ENCODE results near the gene SRM. TPM values are rescaled to one million over a fixed set of nuclear protein-coding genes. Genes with fewer than 3 reads are reported as not detected.
"Not testable (repeated sequence)": the region's sequence is repeated elsewhere in the genome, so short reads cannot be mapped to it uniquely, and the experiment has no call there.

Gene SRM
- total and polyA plus RNA-seq, 3 experiments from 2014 or later, result 169 to 438 (median 423) TPM

DNA sequence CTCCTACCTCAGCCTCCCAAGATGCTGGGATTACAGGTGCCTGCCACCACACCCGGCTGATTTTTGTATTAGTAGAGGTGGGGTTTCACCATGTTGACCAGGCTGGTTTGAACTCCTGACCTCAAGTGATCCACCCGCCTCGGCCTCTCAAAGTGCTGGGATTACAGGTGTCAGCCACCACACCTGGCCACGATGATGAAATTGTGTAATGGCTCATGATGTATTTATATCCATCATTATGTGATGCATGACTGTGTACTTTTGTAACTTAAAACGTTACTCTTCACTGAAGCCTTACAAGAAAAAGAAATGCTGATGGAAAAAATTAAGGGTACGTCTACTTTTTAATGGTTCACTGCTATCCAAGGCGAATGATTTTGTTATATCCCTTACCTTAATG lies 39.8 kb downstream of the SRM start:
- H3K9me3 ChIP-seq (ENCODE audit: low read length), result no peaks in the 10 kb centered on the region
- Mint-ChIP-seq H3K9me3 (no peaks in the 10 kb centered on the region), H3K36me3 (peaks cover 7 to 94% (median 27%) of the 10 kb centered on the region in 3 donors), H3K4me3 (no peak overlapping the region), H3K27me3 (peaks cover 0 to 1% of the 10 kb centered on the region in 2 donors), H3K4me1 (peaks cover 38 to 61% (median 52%) of the 10 kb centered on the region in 3 donors), H3K27ac (peak overlapping the region in 1 of 8 donors; percentile 27)
- no peak for DNase-seq
- H3K36me3 ChIP-seq (ENCODE audit: insufficient read depth, low read length), result peaks cover 71% of the 10 kb centered on the region
- H3K4me1 ChIP-seq (ENCODE audit: insufficient read depth, low read length), result peaks cover 2% of the 10 kb centered on the region
- H3K27ac ChIP-seq (ENCODE audit: low read depth, low read length), result no peak overlapping the region
- ChIA-PET CTCF (no interaction called here), POLR2A (interaction anchor here (0.6 kb wide), 1 partner anchor 929 kb away, joined by 3 read pairs; no protein-coding TSS in a partner anchor)
- H3K4me3 ChIP-seq (ENCODE audit: low read length), result no peak overlapping the region
- no peaks in the 10 kb centered on the region for H3K27me3 ChIP-seq (ENCODE audit: insufficient read depth, low read length, poor library complexity, severe bottlenecking)

DNA sequence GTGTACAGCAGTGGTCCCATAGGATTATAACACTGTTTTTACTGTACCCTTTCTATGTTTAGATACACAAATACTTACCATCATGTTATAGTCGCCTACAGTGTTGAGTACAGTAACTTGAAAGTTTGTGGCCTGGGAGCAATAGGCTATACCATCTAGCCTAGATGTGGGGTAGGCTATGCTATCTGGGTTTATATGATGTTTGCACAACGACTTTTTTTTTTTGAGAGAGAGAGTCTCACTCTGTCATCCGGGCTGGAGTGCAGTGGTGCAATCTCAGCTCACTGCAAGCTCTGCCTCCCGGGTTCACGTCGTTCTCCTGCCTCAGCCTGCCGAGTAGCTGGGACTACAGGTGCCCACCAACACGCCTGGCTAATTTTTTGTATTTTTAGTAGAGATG lies 40.5 kb downstream of the SRM start:
- H3K4me3 Mint-ChIP-seq; H3K4me1 ChIP-seq (ENCODE audit: insufficient read depth, low read length); H3K9me3 Mint-ChIP-seq; H3K27ac ChIP-seq (ENCODE audit: low read depth, low read length); CTCF ChIA-PET; DNase-seq; H3K27me3 Mint-ChIP-seq; H3K27ac Mint-ChIP-seq; H3K4me3 ChIP-seq (ENCODE audit: low read length); H3K27me3 ChIP-seq (ENCODE audit: insufficient read depth, low read length, poor library complexity, severe bottlenecking); H3K9me3 ChIP-seq (ENCODE audit: low read length): not testable (repeated sequence)
- Mint-ChIP-seq H3K36me3 (peaks cover 12 to 94% (median 29%) of the 10 kb centered on the region in 3 donors), H3K4me1 (peaks cover 41 to 61% (median 51%) of the 10 kb centered on the region in 3 donors)
- H3K36me3 ChIP-seq (ENCODE audit: insufficient read depth, low read length), result peaks cover 75% of the 10 kb centered on the region
- POLR2A ChIA-PET, result interaction anchor here (0.6 kb wide), 1 partner anchor 929 kb away, joined by 3 read pairs; no protein-coding TSS in a partner anchor

DNA sequence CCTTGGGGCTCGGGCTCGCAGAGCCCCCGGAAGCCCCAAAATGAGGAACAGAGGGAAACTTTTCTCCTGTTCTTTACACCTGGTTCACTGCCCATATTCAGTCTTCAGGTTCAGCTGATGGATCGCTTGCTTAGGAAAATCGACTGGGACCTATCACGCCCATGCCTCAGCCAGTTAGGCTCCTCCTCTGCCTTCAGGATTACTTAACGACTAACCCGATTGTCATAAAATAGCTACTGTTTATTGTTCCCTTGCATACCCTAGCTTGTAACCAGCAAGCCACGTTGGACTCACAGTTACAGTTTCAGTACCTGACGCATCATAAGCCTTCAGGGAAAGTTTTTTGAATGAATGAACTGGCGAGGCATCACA lies 46.7 kb downstream of the SRM start:
- CTCF ChIA-PET, result interaction anchor here (1.2 to 1.7 kb wide), 2 partner anchors 24 to 48 kb away, joined by 4 read pairs; partner anchors contain the start of gene SRM
- Histone ChIP-seq H3K4me1 (ENCODE audit: insufficient read depth, low read length) (peaks cover 25% of the 10 kb centered on the region), H3K9me3 (ENCODE audit: low read length) (no peaks in the 10 kb centered on the region), H3K4me3 (ENCODE audit: low read length) (peak overlapping the region; percentile 76), H3K27ac (ENCODE audit: low read depth, low read length) (peak overlapping the region; percentile 95), H3K27me3 (ENCODE audit: insufficient read depth, low read length, poor library complexity, severe bottlenecking) (no peaks in the 10 kb centered on the region), H3K36me3 (ENCODE audit: insufficient read depth, low read length) (peaks cover 32% of the 10 kb centered on the region)
- Mint-ChIP-seq H3K4me3 (peak overlapping the region; percentile 91 to 97 (median 91)), H3K27me3 (no peaks in the 10 kb centered on the region), H3K4me1 (peaks cover 26 to 44% (median 29%) of the 10 kb centered on the region in 3 donors), H3K9me3 (no peaks in the 10 kb centered on the region), H3K27ac (peak overlapping the region; percentile 90 to 99 (median 93)), H3K36me3 (peaks cover 6 to 52% (median 12%) of the 10 kb centered on the region in 3 donors)
- POLR2A ChIA-PET, result interaction anchor here (1.7 kb wide), 1 partner anchor 48 kb away, joined by 18 read pairs; the partner anchor contains the start of gene SRM
- no peak for DNase-seq

DNA sequence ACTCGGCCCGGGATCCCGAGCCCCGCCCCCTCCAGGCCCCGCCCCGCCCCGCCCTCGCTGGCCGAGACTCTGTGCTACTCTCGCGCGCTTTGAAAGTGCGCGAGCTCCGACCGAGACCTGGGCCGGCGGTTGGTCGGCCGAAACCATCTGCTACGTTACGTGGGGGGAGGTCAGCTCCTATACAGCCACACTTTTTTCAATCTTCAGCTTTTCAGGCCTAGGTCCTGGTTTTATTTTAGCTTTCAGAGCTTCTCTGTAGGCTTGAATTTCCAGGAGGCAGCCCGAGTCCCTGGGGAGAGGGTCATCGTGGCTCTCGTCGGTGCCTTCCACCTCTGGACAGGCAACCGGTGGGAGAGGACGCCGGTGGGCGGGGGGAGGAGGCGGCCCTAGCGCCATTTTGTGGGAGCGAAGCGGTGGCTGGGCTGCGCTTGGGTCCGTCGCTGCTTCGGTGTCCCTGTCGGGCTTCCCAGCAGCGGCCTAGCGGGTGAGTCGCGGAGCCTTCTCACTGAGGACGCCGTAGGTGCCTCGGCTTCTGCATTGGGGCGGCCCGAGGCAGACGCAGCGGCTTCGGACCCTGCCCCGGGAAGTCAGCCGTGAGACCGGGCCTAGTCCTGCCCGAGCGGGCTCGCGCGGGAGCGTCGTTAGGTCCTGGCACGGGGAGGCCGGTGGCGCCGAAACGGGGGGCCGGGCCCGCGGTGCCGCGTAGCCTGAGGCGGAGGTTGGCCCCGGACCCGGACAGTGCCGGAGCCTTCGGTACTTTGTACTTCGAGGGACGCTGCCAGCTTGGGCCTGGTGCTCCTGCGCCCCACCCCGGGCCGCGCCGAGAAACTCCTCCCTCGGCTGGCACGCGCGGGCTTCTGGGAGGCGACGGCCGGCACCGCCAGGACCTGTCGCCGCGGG lies 47.3 kb downstream of the SRM start, which contains the start of gene TARDBP:
Gene TARDBP, plus strand, starts transcription at position 395 of the 900 bp plus-strand sequence. CDS start 1,074 bp downstream, outside the sequence.
- H3K4me1 Mint-ChIP-seq, result peaks cover 26 to 42% (median 28%) of the 10 kb centered on the region in 3 donors
- Histone ChIP-seq H3K4me3 (ENCODE audit: low read length) (peak within 1 kb of the TSS; percentile 76), H3K27ac (ENCODE audit: low read depth, low read length) (peak within 1 kb of the TSS; percentile 95), H3K27me3 (ENCODE audit: insufficient read depth, low read length, poor library complexity, severe bottlenecking) (no peaks in the 10 kb centered on the region), H3K4me1 (ENCODE audit: insufficient read depth, low read length) (peaks cover 25% of the 10 kb centered on the region), H3K36me3 (ENCODE audit: insufficient read depth, low read length) (peaks cover 29% of the 10 kb centered on the region), H3K9me3 (ENCODE audit: low read length) (no peaks in the 10 kb centered on the region)
- DNase-seq, result peak; percentile 86 to 95 (median 92)
- ChIA-PET POLR2A (interaction anchor here (0.5 to 1.7 kb wide), 5 partner anchors 25 to 897 kb away, joined by 3 to 18 read pairs (median 3); partner anchors contain the start of genes EXOSC10 and SRM), CTCF (interaction anchor here (1.2 to 1.7 kb wide), 3 partner anchors 25 to 48 kb away, joined by 4 to 7 read pairs (median 4); partner anchors contain the start of gene SRM)
- H3K27ac Mint-ChIP-seq, result peak within 1 kb of the TSS; percentile 97 to 100 (median 98)
- no peaks in the 10 kb centered on the region for H3K27me3 Mint-ChIP-seq
- peaks cover 6 to 48% (median 12%) of the 10 kb centered on the region in 3 donors for H3K36me3 Mint-ChIP-seq
- H3K9me3 Mint-ChIP-seq, result no peaks in the 10 kb centered on the region
- H3K4me3 Mint-ChIP-seq, result peak within 1 kb of the TSS; percentile 91 to 97 (median 91)

Other genes starting within 250 kb of the SRM start
- 100 to 1,000 TPM; 215 to 239 TPM for gene TARDBP, start 47.4 kb downstream of the SRM start, total RNA-seq
- 74.5 TPM for gene TARDBP, start 47.4 kb downstream of the SRM start, polyA plus RNA-seq
- under 1 TPM; 0.18 to 0.20 TPM for gene MASP2, start 12.8 kb downstream of the SRM start, total RNA-seq
- gene MASP2, start 12.8 kb downstream of the SRM start, polyA plus RNA-seq, result not detected
- 10 to 100 TPM; 92.9 to 94.0 TPM for gene EXOSC10, start 39.9 kb upstream of the SRM start, total RNA-seq
- gene EXOSC10, start 39.9 kb upstream of the SRM start, polyA plus RNA-seq, result 46.4 TPM
- gene ANGPTL7, start 129.3 kb upstream of the SRM start, total RNA-seq, result not detected
- not detected for gene ANGPTL7, start 129.3 kb upstream of the SRM start, polyA plus RNA-seq
- gene MTOR, start 202.5 kb upstream of the SRM start, total RNA-seq, result 10 to 100 TPM; 53.9 to 55.2 TPM
- 8.0 TPM for gene MTOR, start 202.5 kb upstream of the SRM start, polyA plus RNA-seq
- gene UBIAD1, start 213.2 kb upstream of the SRM start, total RNA-seq, result 10 to 100 TPM; 35.7 to 41.8 TPM
- gene UBIAD1, start 213.2 kb upstream of the SRM start, polyA plus RNA-seq, result 31.4 TPM

Measured in CD8-positive, alpha-beta memory T cell (primary cell).